Activated T-cell treated with anti-CD3 and anti-CD28 coated beads, Interleukin-2, amount 50 U/mL, for 1 hour (primary cell): ENCODE measurements around the gene RASSF7.

Experiments used
- DNase-seq: peaks from one replicate; pipeline ENCODE4 v3.0.0-alpha.2; 2020

RASSF7 gene

GRCh38 chr11:611001-611996 lies 50.5 kb downstream of the RASSF7 start:
- DNase-seq, result no peak

GRCh38 chr11:612201-612960 lies 51.6 kb downstream of the RASSF7 start:
- DNase-seq, result peak; percentile 44

- no peak for DNase-seq
Observed at GRCh38 chr11:612961-613300, 52.2 kb downstream of the RASSF7 start.

GRCh38 chr11:613369-613968 lies 52.7 kb downstream of the RASSF7 start:
- peak; percentile 82 for DNase-seq
